Fibroblast of skin of left biceps (primary cell): ENCODE measurements around the gene INSR.
"Not testable (repeated sequence)": the region's sequence is repeated elsewhere in the genome, so short reads cannot be mapped to it uniquely, and the experiment has no call there.

Source experiments
- DNase-seq, 2 experiments: peaks; one replicate each; pipeline ENCODE4 v3.0.0-alpha.2; 2013; ENCODE audit warnings: low read depth in 2 of 2

The INSR gene

GRCh38 chr19:7293762-7294557, at the start of gene INSR:
TSS of gene INSR (minus strand) at chr19:7294414. CDS start at chr19:7293891, 523 bp downstream.
- peak; percentile 71 to 79 for DNase-seq

GRCh38 chr19:7342143-7342542, 47.9 kb upstream of the INSR start:
- DNase-seq, result no peak

GRCh38 chr19:7340959-7341837, 47.0 kb upstream of the INSR start:
- DNase-seq, result peak; percentile 29 to 35

- no peak for DNase-seq
Measured at GRCh38 chr19:7337380-7338194, 43.4 kb upstream of the INSR start.

- DNase-seq, result no peak
Measured at GRCh38 chr19:7336321-7336973, 42.2 kb upstream of the INSR start.

GRCh38 chr19:7333198-7334118, 39.2 kb upstream of the INSR start:
- no peak for DNase-seq

- DNase-seq, result no peak
Measured at GRCh38 chr19:7331446-7331845, 37.2 kb upstream of the INSR start.

GRCh38 chr19:7328647-7329046, 34.4 kb upstream of the INSR start:
- DNase-seq, result no peak

- DNase-seq, result no peak
Measured at GRCh38 chr19:7327802-7328201, 33.6 kb upstream of the INSR start.

- DNase-seq, result no peak
Measured at GRCh38 chr19:7326105-7326877, 32.1 kb upstream of the INSR start.

- DNase-seq, result no peak
Measured at GRCh38 chr19:7318176-7318575, 24.0 kb upstream of the INSR start.

GRCh38 chr19:7312816-7313215, 18.6 kb upstream of the INSR start:
- DNase-seq, result no peak

GRCh38 chr19:7311911-7312310, 17.7 kb upstream of the INSR start:
- DNase-seq, result no peak

- DNase-seq, result not testable (repeated sequence)
Measured at GRCh38 chr19:7308327-7308726, 14.1 kb upstream of the INSR start.

GRCh38 chr19:7307590-7308218, 13.5 kb upstream of the INSR start:
- DNase-seq, result no peak

GRCh38 chr19:7304200-7304599, 10.0 kb upstream of the INSR start:
- DNase-seq, result no peak

GRCh38 chr19:7303470-7303869, 9.3 kb upstream of the INSR start:
- no peak for DNase-seq

GRCh38 chr19:7301525-7301924, 7.3 kb upstream of the INSR start:
- no peak for DNase-seq

- DNase-seq, result no peak
Measured at GRCh38 chr19:7297742-7298141, 3.5 kb upstream of the INSR start.
